NCI-H748 (cell line): ENCODE data around the gene VPS8.
A peak's percentile ranks its signal among the peaks of the same experiment; 100 is the strongest.

ENCODE experiments used
- DNase-seq: peaks from one replicate; lab custom pipeline; 2025; ENCODE audit not compliant: unreplicated experiment; lab: John Stamatoyannopoulos, UW

The VPS8 gene

GRCh38 chr3:184808021-184808420, 3.9 kb upstream of the VPS8 start:
- DNase-seq, result no peak

GRCh38 chr3:184810146-184810545, 1.8 kb upstream of the VPS8 start:
- no peak for DNase-seq

GRCh38 chr3:184811034-184811433, 932 bp upstream of the VPS8 start:
- DNase-seq, result no peak

- no peak for DNase-seq
Observed at GRCh38 chr3:184811663-184811998, 335 bp upstream of the VPS8 start.

GRCh38 chr3:184812662-184813042, 686 bp downstream of the VPS8 start:
- DNase-seq, result peak; percentile 60

- no peak for DNase-seq
Observed at GRCh38 chr3:184813357-184813756, 1.4 kb downstream of the VPS8 start.

- no peak for DNase-seq
Observed at GRCh38 chr3:184814214-184814613, 2.2 kb downstream of the VPS8 start.

GRCh38 chr3:184815046-184815930, 3.3 kb downstream of the VPS8 start:
- DNase-seq, result no peak

GRCh38 chr3:184816614-184817013, 4.6 kb downstream of the VPS8 start:
- no peak for DNase-seq

GRCh38 chr3:184820525-184820924, 8.6 kb downstream of the VPS8 start:
- DNase-seq, result no peak

- DNase-seq, result no peak
Observed at GRCh38 chr3:184821034-184821433, 9.1 kb downstream of the VPS8 start.

GRCh38 chr3:184822081-184822480, 10.1 kb downstream of the VPS8 start:
- no peak for DNase-seq

- no peak for DNase-seq
Observed at GRCh38 chr3:184822654-184823053, 10.7 kb downstream of the VPS8 start.

GRCh38 chr3:184823990-184824389, 12.0 kb downstream of the VPS8 start:
- DNase-seq, result no peak

- no peak for DNase-seq
Observed at GRCh38 chr3:184825121-184825820, 13.3 kb downstream of the VPS8 start.

- DNase-seq, result no peak
Observed at GRCh38 chr3:184827572-184827971, 15.6 kb downstream of the VPS8 start.

- DNase-seq, result no peak
Observed at GRCh38 chr3:184832044-184832443, 20.1 kb downstream of the VPS8 start.

- DNase-seq, result no peak
Observed at GRCh38 chr3:184832903-184833302, 20.9 kb downstream of the VPS8 start.

- DNase-seq, result no peak
Observed at GRCh38 chr3:184836090-184836822, 24.3 kb downstream of the VPS8 start.

- no peak for DNase-seq
Observed at GRCh38 chr3:184842433-184842832, 30.5 kb downstream of the VPS8 start.

GRCh38 chr3:184845819-184846218, 33.9 kb downstream of the VPS8 start:
- DNase-seq, result no peak

- DNase-seq, result no peak
Observed at GRCh38 chr3:184846496-184846895, 34.5 kb downstream of the VPS8 start.
